AG04450 (cell line): ENCODE measurements around the gene PELI2. TPM values are rescaled to one million over a fixed set of nuclear protein-coding genes. Genes with fewer than 3 reads are reported as not detected.

ENCODE experiments used
- CTCF ChIA-PET: fragments of 300-600, 350-600 bp; formaldehyde crosslinking; extraction: SDS; loops from one replicate; lab custom pipeline; 2022; ENCODE audit warnings: antibody characterized with exemption, inconsistent platforms; lab: Charles Lee
- POLR2A ChIA-PET: fragments of 350-600 bp; formaldehyde crosslinking; extraction: SDS; loops from one replicate; lab custom pipeline; 2021; ENCODE audit warnings: antibody characterized with exemption, inconsistent platforms; lab: Yijun Ruan, JAX
- DNase-seq: peaks from one replicate; pipeline ENCODE4 v3.0.0-alpha.2; 2011; ENCODE audit warnings: low read depth, low spot score
- H3K27ac ChIP-seq: one replicate; pipeline ENCODE4 v1.5.1; 2012; ENCODE audit warnings: low read depth, low read length, control low read depth
- H3K27me3 ChIP-seq: one replicate; pipeline ENCODE4 v1.6.0; 2012; ENCODE audit warnings: low read length; ENCODE audit not compliant: control insufficient read depth, insufficient read depth
- H3K4me3 ChIP-seq: 2 replicates; pipeline ENCODE4 v1.5.1; 2011; ENCODE audit warnings: mild to moderate bottlenecking, low read depth, low read length, control low read depth
- H3K9me3 ChIP-seq: 2 replicates; pipeline ENCODE4 v1.5.1; 2012; ENCODE audit warnings: low read length; ENCODE audit not compliant: control insufficient read depth, insufficient read depth
- CTCF ChIP-seq: IDR thresholded peaks from 2 replicates; pipeline ENCODE4 v1.5.1; 2011; ENCODE audit warnings: low read depth, low read length, control low read depth, inconsistent platforms
- polyA plus RNA-seq: library from polyadenylated mRNA; depleted of rRNA; stranded (reverse); fragments of >200 nt; gene quantifications from 2 replicates; pipeline ENCODE4 v1.2.3, GENCODE V29; 2011

PELI2 gene
- polyA plus RNA-seq, 1 experiment, result 25.7 TPM

GRCh38 chr14:56107615-56108014 lies 10.6 kb upstream of the PELI2 start:
- DNase-seq, result no peak
- Histone ChIP-seq H3K27ac (no peak overlapping the region), H3K4me3 (no peak overlapping the region), H3K27me3 (no peaks in the 10 kb centered on the region), H3K9me3 (no peaks in the 10 kb centered on the region)
- POLR2A ChIA-PET, result interaction anchor here (2.3 kb wide), 1 partner anchor 10 kb away, joined by 5 read pairs; no protein-coding TSS in a partner anchor
- TF ChIP-seq CTCF, result no peak
- CTCF ChIA-PET, result interaction anchor here (0.5 to 1.2 kb wide), 2 partner anchors 23 to 384 kb away, joined by 3 read pairs; no protein-coding TSS in a partner anchor

- TF ChIP-seq CTCF, result no peak
- no peak overlapping the region for H3K4me3 ChIP-seq
- no peak for DNase-seq
Measured at GRCh38 chr14:56108057-56108456, 10.2 kb upstream of the PELI2 start.

GRCh38 chr14:56112781-56113180 lies 5.4 kb upstream of the PELI2 start:
- CTCF ChIA-PET, result interaction anchor here (1.1 kb wide), 1 partner anchor 26 kb away, joined by 3 read pairs; no protein-coding TSS in a partner anchor
- H3K27ac ChIP-seq, result no peak overlapping the region
- H3K4me3 ChIP-seq, result no peak overlapping the region
- POLR2A ChIA-PET, result no interaction called here
- no peak for TF ChIP-seq CTCF
- H3K27me3 ChIP-seq, result no peaks in the 10 kb centered on the region
- DNase-seq, result no peak
- H3K9me3 ChIP-seq, result no peaks in the 10 kb centered on the region

More at GRCh38 chr14:56108057-56108456, 10.2 kb upstream of the PELI2 start:
- no peaks in the 10 kb centered on the region for H3K27me3 ChIP-seq
- ChIA-PET POLR2A (interaction anchor here (2.3 kb wide), 1 partner anchor 9 kb away, joined by 5 read pairs; no protein-coding TSS in a partner anchor), CTCF (interaction anchor here (0.5 to 1.2 kb wide), 2 partner anchors 23 to 383 kb away, joined by 3 read pairs; no protein-coding TSS in a partner anchor)
- H3K27ac ChIP-seq, result no peak overlapping the region
- H3K9me3 ChIP-seq, result no peaks in the 10 kb centered on the region

GRCh38 chr14:56115334-56115870 lies 2.8 kb upstream of the PELI2 start:
- no peak overlapping the region for H3K4me3 ChIP-seq
- ChIA-PET CTCF (no interaction called here), POLR2A (no interaction called here)
- H3K9me3 ChIP-seq, result no peaks in the 10 kb centered on the region
- H3K27ac ChIP-seq, result no peak overlapping the region
- DNase-seq, result no peak
- no peak for TF ChIP-seq CTCF
- no peaks in the 10 kb centered on the region for H3K27me3 ChIP-seq
